T-helper 1 cell treated with Interleukin-12 subunit alpha and Interleukin-12 subunit beta and Interleukin-4 antibody, amounts not matched to agents 30 μg/mL and 1 μg/mL, for 36 hours (primary cell): Measurements from ENCODE around the gene ATP11A.

Source experiments
- H3K27ac Mint-ChIP-seq: one replicate; pipeline ENCODE4 v1.8.0; 2021; ENCODE audit warnings: mild to moderate bottlenecking, mixed read lengths
- H3K27me3 Mint-ChIP-seq: one replicate; pipeline ENCODE4 v1.8.0; 2021; ENCODE audit warnings: low read depth, mixed read lengths
- H3K36me3 Mint-ChIP-seq: one replicate; pipeline ENCODE4 v1.8.0; 2021; ENCODE audit warnings: low read depth, mixed read lengths
- H3K4me1 Mint-ChIP-seq: one replicate; pipeline ENCODE4 v1.8.0; 2021; ENCODE audit warnings: low read depth, mixed read lengths
- H3K4me3 Mint-ChIP-seq: one replicate; pipeline ENCODE4 v1.8.0; 2021; ENCODE audit warnings: mild to moderate bottlenecking, moderate library complexity, mixed read lengths
- H3K9me3 Mint-ChIP-seq: one replicate; pipeline ENCODE4 v1.8.0; 2021; ENCODE audit warnings: mixed read lengths

Gene ATP11A

GRCh38 chr13:112754281-112755025 lies 64.6 kb downstream of the ATP11A start:
- peaks cover 26% of the 10 kb centered on the region for H3K4me1 Mint-ChIP-seq
- H3K4me3 Mint-ChIP-seq = no peak overlapping the region
- H3K27me3 Mint-ChIP-seq = no peaks in the 10 kb centered on the region
- H3K36me3 Mint-ChIP-seq = no peaks in the 10 kb centered on the region
- no peaks in the 10 kb centered on the region for H3K9me3 Mint-ChIP-seq
- no peak overlapping the region for H3K27ac Mint-ChIP-seq

- Mint-ChIP-seq H3K4me3 (no peak overlapping the region), H3K27ac (no peak overlapping the region), H3K36me3 (no peaks in the 10 kb centered on the region), H3K27me3 (no peaks in the 10 kb centered on the region), H3K9me3 (no peaks in the 10 kb centered on the region), H3K4me1 (peaks cover 26% of the 10 kb centered on the region)
These were observed 65.5 kb downstream of the ATP11A start for GRCh38 chr13:112755331-112755730.

- Mint-ChIP-seq H3K36me3 (no peaks in the 10 kb centered on the region), H3K4me3 (no peak overlapping the region), H3K4me1 (peaks cover 26% of the 10 kb centered on the region), H3K9me3 (no peaks in the 10 kb centered on the region), H3K27me3 (no peaks in the 10 kb centered on the region), H3K27ac (no peak overlapping the region)
These were observed 66.2 kb downstream of the ATP11A start for GRCh38 chr13:112756081-112756480.

GRCh38 chr13:112756511-112756966 lies 66.7 kb downstream of the ATP11A start:
- Mint-ChIP-seq H3K4me1 (peaks cover 26% of the 10 kb centered on the region), H3K9me3 (no peaks in the 10 kb centered on the region), H3K36me3 (no peaks in the 10 kb centered on the region), H3K4me3 (no peak overlapping the region), H3K27ac (no peak overlapping the region), H3K27me3 (no peaks in the 10 kb centered on the region)

GRCh38 chr13:112756967-112757758 lies 67.3 kb downstream of the ATP11A start:
- H3K4me3 Mint-ChIP-seq = no peak overlapping the region
- peaks cover 21% of the 10 kb centered on the region for H3K4me1 Mint-ChIP-seq
- H3K9me3 Mint-ChIP-seq = no peaks in the 10 kb centered on the region
- no peaks in the 10 kb centered on the region for H3K36me3 Mint-ChIP-seq
- no peaks in the 10 kb centered on the region for H3K27me3 Mint-ChIP-seq
- no peak overlapping the region for H3K27ac Mint-ChIP-seq

GRCh38 chr13:112757759-112758086 lies 67.9 kb downstream of the ATP11A start:
- Mint-ChIP-seq H3K4me3 (no peak overlapping the region), H3K4me1 (peaks cover 18% of the 10 kb centered on the region), H3K27ac (no peak overlapping the region), H3K36me3 (no peaks in the 10 kb centered on the region), H3K27me3 (no peaks in the 10 kb centered on the region), H3K9me3 (no peaks in the 10 kb centered on the region)

GRCh38 chr13:112759053-112759452 lies 69.2 kb downstream of the ATP11A start:
- Mint-ChIP-seq H3K36me3 (no peaks in the 10 kb centered on the region), H3K4me3 (no peak overlapping the region), H3K27ac (no peak overlapping the region), H3K9me3 (no peaks in the 10 kb centered on the region), H3K27me3 (no peaks in the 10 kb centered on the region), H3K4me1 (peaks cover 10% of the 10 kb centered on the region)

- Mint-ChIP-seq H3K27ac (no peak overlapping the region), H3K4me3 (no peak overlapping the region), H3K4me1 (peaks cover 10% of the 10 kb centered on the region), H3K36me3 (no peaks in the 10 kb centered on the region), H3K27me3 (no peaks in the 10 kb centered on the region), H3K9me3 (no peaks in the 10 kb centered on the region)
These were observed 70.0 kb downstream of the ATP11A start for GRCh38 chr13:112759827-112760226.

- Mint-ChIP-seq H3K27ac (no peak overlapping the region), H3K4me3 (no peak overlapping the region), H3K9me3 (no peaks in the 10 kb centered on the region)
These were observed 70.6 kb downstream of the ATP11A start for GRCh38 chr13:112760435-112760834.

GRCh38 chr13:112760931-112761330 lies 71.1 kb downstream of the ATP11A start:
- Mint-ChIP-seq H3K9me3 (no peaks in the 10 kb centered on the region), H3K4me3 (no peak overlapping the region), H3K27me3 (no peaks in the 10 kb centered on the region), H3K36me3 (no peaks in the 10 kb centered on the region), H3K4me1 (peaks cover 12% of the 10 kb centered on the region), H3K27ac (no peak overlapping the region)

More at GRCh38 chr13:112760435-112760834, 70.6 kb downstream of the ATP11A start:
- Mint-ChIP-seq H3K27me3 (no peaks in the 10 kb centered on the region), H3K36me3 (no peaks in the 10 kb centered on the region), H3K4me1 (peaks cover 10% of the 10 kb centered on the region)

GRCh38 chr13:112761701-112762689 lies 72.2 kb downstream of the ATP11A start:
- no peak overlapping the region for H3K27ac Mint-ChIP-seq
- H3K9me3 Mint-ChIP-seq = no peaks in the 10 kb centered on the region
- no peaks in the 10 kb centered on the region for H3K36me3 Mint-ChIP-seq
- no peak overlapping the region for H3K4me3 Mint-ChIP-seq
- no peaks in the 10 kb centered on the region for H3K27me3 Mint-ChIP-seq
- peaks cover 15% of the 10 kb centered on the region for H3K4me1 Mint-ChIP-seq

- no peak overlapping the region for H3K4me3 Mint-ChIP-seq
- H3K27ac Mint-ChIP-seq = no peak overlapping the region
- no peaks in the 10 kb centered on the region for H3K27me3 Mint-ChIP-seq
- H3K9me3 Mint-ChIP-seq = no peaks in the 10 kb centered on the region
- H3K36me3 Mint-ChIP-seq = no peaks in the 10 kb centered on the region
- H3K4me1 Mint-ChIP-seq = peaks cover 14% of the 10 kb centered on the region
These were observed 72.8 kb downstream of the ATP11A start for GRCh38 chr13:112762690-112763080.

- no peaks in the 10 kb centered on the region for H3K36me3 Mint-ChIP-seq
- H3K4me3 Mint-ChIP-seq = no peak overlapping the region
- peaks cover 14% of the 10 kb centered on the region for H3K4me1 Mint-ChIP-seq
- no peak overlapping the region for H3K27ac Mint-ChIP-seq
- H3K9me3 Mint-ChIP-seq = no peaks in the 10 kb centered on the region
- H3K27me3 Mint-ChIP-seq = no peaks in the 10 kb centered on the region
These were observed 74.2 kb downstream of the ATP11A start for GRCh38 chr13:112764028-112764427.

- H3K4me1 Mint-ChIP-seq = peaks cover 11% of the 10 kb centered on the region
- H3K27me3 Mint-ChIP-seq = no peaks in the 10 kb centered on the region
- no peaks in the 10 kb centered on the region for H3K9me3 Mint-ChIP-seq
- no peaks in the 10 kb centered on the region for H3K36me3 Mint-ChIP-seq
- no peak overlapping the region for H3K4me3 Mint-ChIP-seq
- no peak overlapping the region for H3K27ac Mint-ChIP-seq
These were observed 75.2 kb downstream of the ATP11A start for GRCh38 chr13:112764864-112765561.
